H1 (cell line): ENCODE data around the gene CROCC. TPM values are rescaled to one million over a fixed set of nuclear protein-coding genes. Genes with fewer than 3 reads are reported as not detected.

Experiments used
- CTCF ChIA-PET: fragments of 300-600 bp; sonication (Branson Sonifier 250); formaldehyde crosslinking; loops from one replicate; lab custom pipeline; 2021; ENCODE audit not compliant: partially characterized antibody; lab: Charles Lee
- POLR2A ChIA-PET: fragments of 300-600 bp; sonication (Branson Sonifier 250); formaldehyde crosslinking; loops from one replicate; lab custom pipeline; 2021; ENCODE audit warnings: inconsistent platforms; ENCODE audit not compliant: partially characterized antibody; lab: Charles Lee
- DNase-seq, 2 experiments: peaks; one replicate each; pipeline versions ENCODE4 v3.0.0 to v3.0.0-alpha.2; 2010 to 2022; ENCODE audit warnings: low spot score in 2 of 2, low read depth in 1 of 2, mixed read lengths in 1 of 2
- FAIRE-seq: peaks from 2 replicates; lab custom pipeline; 2011; peaks lifted over from hg19 to GRCh38; lab: Jason Lieb, UNC
- H2AFZ ChIP-seq: 2 replicates; pipeline ENCODE4 v1.8.1; 2012; ENCODE audit warnings: low read length, inconsistent platforms
- H2AK5ac ChIP-seq: 2 replicates; pipeline ENCODE4 v1.6.1; 2013; ENCODE audit warnings: low read depth, low read length
- H2BK120ac ChIP-seq: replicated peaks from 2 replicates; pipeline ENCODE3; 2013; ENCODE audit warnings: low read depth, low read length, inconsistent platforms
- H2BK12ac ChIP-seq: 2 replicates; pipeline ENCODE4 v1.6.1; 2013; ENCODE audit warnings: low read depth, low read length
- H2BK15ac ChIP-seq: 2 replicates; pipeline ENCODE4 v1.6.1; 2013; ENCODE audit warnings: low read length
- H2BK20ac ChIP-seq: 2 replicates; pipeline ENCODE4 v1.6.1; 2013; ENCODE audit warnings: low read length
- H2BK5ac ChIP-seq: 2 replicates; pipeline ENCODE4 v1.6.1; 2013; ENCODE audit warnings: low read depth, low read length
- H3K14ac ChIP-seq: 2 replicates; pipeline ENCODE4 v1.6.1; 2013; ENCODE audit warnings: inconsistent platforms; ENCODE audit not compliant: insufficient read length
- H3K18ac ChIP-seq: 2 replicates; pipeline ENCODE4 v1.6.1; 2013; ENCODE audit warnings: low read length; ENCODE audit errors: extremely low read depth
- H3K23ac ChIP-seq: 2 replicates; pipeline ENCODE4 v1.6.1; 2013; ENCODE audit warnings: inconsistent platforms; ENCODE audit not compliant: insufficient read length
- H3K23me2 ChIP-seq: 2 replicates; pipeline ENCODE4 v1.6.1; 2013; ENCODE audit warnings: low read depth, low read length
- H3K27ac ChIP-seq: 2 replicates; pipeline ENCODE4 v1.6.1; 2011; ENCODE audit warnings: low read depth, low read length, inconsistent platforms
- H3K27me3 ChIP-seq, 4 experiments: replicated peaks in 1 of 4; 1 replicate in 1 of 4; 2 replicates in 3 of 4; pipeline versions ENCODE4 v1.6.1 to v1.8.1; 2011 to 2013; ENCODE audit warnings: low read length in 3 of 4, mild to moderate bottlenecking in 3 of 4, inconsistent platforms in 2 of 4, mixed read lengths in 2 of 4, moderate library complexity in 1 of 4; ENCODE audit not compliant: control insufficient read depth in 3 of 4, insufficient read depth in 3 of 4; ENCODE audit errors: extremely low read depth in 1 of 4
- H3K36me3 ChIP-seq, 4 experiments: 2 replicates each; pipeline versions ENCODE4 v1.6.1 to v1.8.1; 2011 to 2013; ENCODE audit warnings: mild to moderate bottlenecking in 4 of 4, low read length in 3 of 4, moderate library complexity in 2 of 4, control low read depth in 1 of 4, inconsistent platforms in 1 of 4; ENCODE audit not compliant: insufficient read depth in 4 of 4, control insufficient read depth in 2 of 4
- H3K4ac ChIP-seq: replicated peaks from 2 replicates; pipeline ENCODE3; 2013; ENCODE audit warnings: low read length, low read depth, mixed read lengths, inconsistent platforms; ENCODE audit not compliant: insufficient read length
- H3K4me1 ChIP-seq, 4 experiments: replicated peaks in 1 of 4; 1 replicate in 1 of 4; 2 replicates in 3 of 4; pipeline versions ENCODE4 v1.6.1 to v1.8.1; 2011 to 2013; ENCODE audit warnings: low read length in 3 of 4, inconsistent platforms in 2 of 4, mixed read lengths in 1 of 4; ENCODE audit not compliant: insufficient read depth in 4 of 4, control insufficient read depth in 3 of 4
- H3K4me2 ChIP-seq, 2 experiments: 2 replicates each; pipeline versions ENCODE4 v1.6.1 to v1.8.1; 2011 to 2013; ENCODE audit warnings: low read depth in 2 of 2, low read length in 2 of 2, control low read depth in 1 of 2, inconsistent platforms in 1 of 2, mild to moderate bottlenecking in 1 of 2; ENCODE audit not compliant: insufficient read depth in 1 of 2
- H3K4me3 ChIP-seq, 4 experiments: fragments of 200-600, 300-600 bp in 1 of 4; sonication (generic), shearing (Covaris generic), sonication (Bioruptor Twin) in 1 of 4; 2 replicates each; pipeline versions ENCODE4 v1.5.1 to v1.8.1; 2011 to 2016; ENCODE audit warnings: low read length in 4 of 4, low read depth in 3 of 4, control low read depth in 2 of 4, inconsistent platforms in 2 of 4, mild to moderate bottlenecking in 2 of 4, mixed read lengths in 1 of 4, moderate library complexity in 1 of 4; ENCODE audit not compliant: insufficient read depth in 2 of 4; ENCODE audit errors: extremely low read depth in 1 of 4
- H3K56ac ChIP-seq: replicated peaks from 2 replicates; pipeline ENCODE3; 2013; ENCODE audit warnings: low read depth, mild to moderate bottlenecking, mixed read lengths, low read length, inconsistent platforms; ENCODE audit not compliant: insufficient read length
- H3K79me1 ChIP-seq: 2 replicates; pipeline ENCODE4 v1.6.1; 2013; ENCODE audit warnings: low read depth, low read length, control low read depth
- H3K79me2 ChIP-seq, 2 experiments: 2 replicates each; pipeline versions ENCODE4 v1.6.1 to v1.8.1; 2012 to 2013; ENCODE audit warnings: low read length in 2 of 2, mild to moderate bottlenecking in 2 of 2, inconsistent platforms in 1 of 2; ENCODE audit not compliant: insufficient read depth in 2 of 2, control insufficient read depth in 1 of 2
- H3K9ac ChIP-seq, 4 experiments: replicated peaks in 1 of 4; 1 replicate in 1 of 4; 2 replicates in 3 of 4; pipeline versions ENCODE4 v1.6.1 to v1.8.1; 2011 to 2013; ENCODE audit warnings: low read depth in 3 of 4, low read length in 3 of 4, control low read depth in 2 of 4, mild to moderate bottlenecking in 2 of 4, moderate library complexity in 2 of 4, inconsistent platforms in 1 of 4; ENCODE audit errors: extremely low read depth in 1 of 4
- H3K9me3 ChIP-seq, 2 experiments: 2 replicates each; pipeline versions ENCODE4 v1.6.1 to v1.8.1; 2012 to 2013; ENCODE audit warnings: mild to moderate bottlenecking in 2 of 2, moderate library complexity in 2 of 2, control low read depth in 1 of 2, inconsistent platforms in 1 of 2, low read depth in 1 of 2, low read length in 1 of 2, mixed read lengths in 1 of 2; ENCODE audit not compliant: insufficient read depth in 2 of 2
- H4K20me1 ChIP-seq, 2 experiments: replicated peaks in 1 of 2; 2 replicates each; pipeline versions ENCODE3 to v1.8.1; 2011 to 2013; ENCODE audit warnings: inconsistent platforms in 2 of 2, low read length in 2 of 2, mild to moderate bottlenecking in 1 of 2; ENCODE audit not compliant: insufficient read depth in 2 of 2, control insufficient read depth in 1 of 2
- H4K5ac ChIP-seq: 2 replicates; pipeline ENCODE4 v1.6.1; 2013; ENCODE audit warnings: low read length, low read depth, mixed read lengths, inconsistent platforms; ENCODE audit not compliant: insufficient read length
- H4K8ac ChIP-seq: 2 replicates; pipeline ENCODE4 v1.8.0; 2013; ENCODE audit warnings: mild to moderate bottlenecking, moderate library complexity, low read length, inconsistent platforms; ENCODE audit not compliant: insufficient read depth; ENCODE audit errors: extremely low read depth
- H4K91ac ChIP-seq: replicated peaks from 2 replicates; pipeline ENCODE3; 2013; ENCODE audit warnings: low read length, mixed read lengths, inconsistent platforms; ENCODE audit not compliant: insufficient read length
- BACH1 ChIP-seq: IDR thresholded peaks from 2 replicates; pipeline ENCODE4 v1.6.1; 2012; ENCODE audit warnings: low read length, improper control_type of control experiment
- EZH2 ChIP-seq: fragments of 200-600 bp; sonication (generic); IDR thresholded peaks from 2 replicates; pipeline ENCODE4 v1.7.1; 2012; ENCODE audit warnings: low read depth, mild to moderate bottlenecking, moderate library complexity, low read length, inconsistent platforms; ENCODE audit not compliant: severe bottlenecking
- GTF2F1 ChIP-seq: IDR thresholded peaks from 2 replicates; pipeline ENCODE4 v1.6.1; 2012; ENCODE audit warnings: low read depth, low read length, improper control_type of control experiment, borderline replicate concordance
- HDAC2 ChIP-seq, 2 experiments: fragments of 300-600 bp in 1 of 2; sonication (generic) in 1 of 2; IDR thresholded peaks; 2 replicates each; pipeline ENCODE4 v1.6.1; 2011 to 2012; ENCODE audit warnings: low read depth in 2 of 2, low read length in 2 of 2, mild to moderate bottlenecking in 2 of 2, moderate library complexity in 2 of 2, borderline replicate concordance in 1 of 2, inconsistent platforms in 1 of 2
- KDM1A ChIP-seq: fragments of 200-600, 300-600 bp; sonication (generic); IDR thresholded peaks from 2 replicates; pipeline ENCODE4 v1.7.1; 2016; ENCODE audit warnings: mild to moderate bottlenecking, low read length, borderline replicate concordance
- KDM5A ChIP-seq: fragments of 200-600 bp; IDR thresholded peaks from 2 replicates; pipeline ENCODE4 v1.7.1; 2012; ENCODE audit warnings: mild to moderate bottlenecking, low read length, inconsistent platforms, mixed read lengths
- POLR2A ChIP-seq, 2 experiments: IDR thresholded peaks; 1 replicate in 1 of 2; 2 replicates in 1 of 2; pipeline ENCODE4 v1.6.1; 2011; ENCODE audit warnings: low read depth in 2 of 2, low read length in 2 of 2, mild to moderate bottlenecking in 2 of 2; ENCODE audit errors: control extremely low read depth in 1 of 2
- SIX5 ChIP-seq: IDR thresholded peaks from 2 replicates; pipeline ENCODE4 v1.6.1; 2011; ENCODE audit warnings: mild to moderate bottlenecking, low read depth, low read length
- SUZ12 ChIP-seq: fragments of 200-600 bp; sonication (generic); IDR thresholded peaks from 2 replicates; pipeline ENCODE4 v1.6.1; 2012; ENCODE audit warnings: mild to moderate bottlenecking, inconsistent platforms, low read length, moderate library complexity, mixed read lengths
- TAF7 ChIP-seq: optimal IDR thresholded peaks from 2 replicates; pipeline ENCODE3; 2011; ENCODE audit warnings: low read depth, mild to moderate bottlenecking, inconsistent platforms, low read length, moderate library complexity, borderline replicate concordance
- TBP ChIP-seq: IDR thresholded peaks from 2 replicates; pipeline ENCODE4 v1.6.1; 2011; ENCODE audit warnings: low read depth, low read length, improper control_type of control experiment
- WGBS, 2 experiments: shearing (Covaris generic) in 1 of 2; methylation state at CpG; one replicate each; pipeline versions ENCODE4 v1.1.6 to v1.1.7; 2013 to 2015; ENCODE audit warnings: low lambda C conversion rate in 2 of 2, mixed read lengths in 2 of 2, inconsistent platforms in 1 of 2, low coverage in 1 of 2, missing lambda C conversion rate in 1 of 2; ENCODE audit not compliant: insufficient replicate concordance in 2 of 2, insufficient coverage in 1 of 2, insufficient read length in 1 of 2; ENCODE audit errors: extremely low coverage in 1 of 2, missing lambda C conversion rate in 1 of 2; 5-methylcytosine and 5-hydroxymethylcytosine counted together
- polyA plus RNA-seq, 7 experiments: library from polyadenylated mRNA; depleted of rRNA in 3 of 7; stranded (reverse) in 5 of 7; unstranded in 2 of 7; fragments of >200 nt in 5 of 7; fragments of 200-250 nt in 2 of 7; gene quantifications; 1 replicate in 5 of 7; 2 replicates in 1 of 7; 4 replicates in 1 of 7; pipeline versions ENCODE4 v1.2.1 to v1.2.3, GENCODE V29; 2011 to 2013; ENCODE audit warnings: missing spikeins in 2 of 7, mixed read lengths in 2 of 7
- total RNA-seq: library from RNA; stranded (reverse); fragmentation: NEBNext Ultra II Directional; extraction: Animal tissue kit (Norgen Biotek cat#: 25700); gene quantifications from 2 replicates; pipeline ENCODE4 v1.2.1, GENCODE V29; 2021
- TF ChIP-seq, protein P1 (sequence below): IDR thresholded peaks from 2 replicates; pipeline ENCODE4 v1.6.1; 2012; ENCODE audit warnings: inconsistent platforms

Gene CROCC
- total and polyA plus RNA-seq, 2 of the 8 experiments (the other 6 are each of a cell fraction or from before 2014, with no cell fraction given) = 12.1 to 39.5 TPM

DNA sequence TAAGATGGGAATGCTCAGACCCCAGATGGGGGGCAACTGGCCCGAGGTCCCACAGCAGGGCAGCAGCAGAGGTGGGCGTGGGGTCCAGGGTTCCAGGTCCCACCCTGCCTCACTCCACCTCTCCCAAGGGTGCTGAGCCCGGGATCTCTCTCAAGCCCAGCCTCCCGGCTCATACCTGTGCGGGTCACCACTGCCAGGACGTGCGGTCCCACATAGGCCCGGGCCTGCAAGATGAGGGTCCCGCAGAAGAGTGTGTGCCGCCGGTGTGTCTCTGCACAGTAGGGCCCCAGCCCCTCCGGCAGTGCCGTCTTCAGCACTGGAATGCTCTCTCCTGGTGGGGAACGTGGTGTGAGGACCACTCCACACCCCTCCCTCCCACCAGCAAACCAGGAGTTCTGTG, 75.1 kb downstream of the CROCC start:
- no peak overlapping the region for H3K4ac ChIP-seq
- peaks cover 0 to 8% of the 10 kb centered on the region in 2 experiments for H4K20me1 ChIP-seq
- no peak overlapping the region for H2BK20ac ChIP-seq
- DNase-seq = no peak
- H2AK5ac ChIP-seq = no peak overlapping the region
- no peak for TF ChIP-seq GTF2F1
- TF ChIP-seq, protein P1, sequence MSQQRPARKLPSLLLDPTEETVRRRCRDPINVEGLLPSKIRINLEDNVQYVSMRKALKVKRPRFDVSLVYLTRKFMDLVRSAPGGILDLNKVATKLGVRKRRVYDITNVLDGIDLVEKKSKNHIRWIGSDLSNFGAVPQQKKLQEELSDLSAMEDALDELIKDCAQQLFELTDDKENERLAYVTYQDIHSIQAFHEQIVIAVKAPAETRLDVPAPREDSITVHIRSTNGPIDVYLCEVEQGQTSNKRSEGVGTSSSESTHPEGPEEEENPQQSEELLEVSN = no peak
- TF ChIP-seq SIX5 = no peak
- no peak for TF ChIP-seq TAF7
- no peak for TF ChIP-seq HDAC2 (IDR thresholded peaks at IDR 0.05; ENCODE audit: borderline replicate concordance in 1 of 2, low read depth in 2 of 2, low read length in 2 of 2)
- TF ChIP-seq BACH1 = no peak
- no peak for TF ChIP-seq SUZ12
- no peak for TF ChIP-seq EZH2
- no peak for TF ChIP-seq TBP
- no peak for TF ChIP-seq POLR2A (IDR thresholded peaks at IDR 0.05; ENCODE audit: control extremely low read depth in 1 of 2, low read depth in 2 of 2, low read length in 2 of 2)
- no peak for TF ChIP-seq KDM5A
- TF ChIP-seq KDM1A = no peak
- TF ChIP-seq, all 59 proteins: peak for 0
- Histone ChIP-seq H3K27me3 (no peaks in the 10 kb centered on the region), H2BK15ac (no peak overlapping the region), H3K79me1 (no peaks in the 10 kb centered on the region), H3K56ac (no peak overlapping the region), H3K14ac (no peak overlapping the region), H3K4me3 (no peak overlapping the region), H3K9ac (no peak overlapping the region), H3K23me2 (no peaks in the 10 kb centered on the region), H4K8ac (no peak overlapping the region), H2AFZ (no peak overlapping the region), H4K91ac (no peak overlapping the region), H2BK5ac (no peak overlapping the region), H3K23ac (no peak overlapping the region), H2BK12ac (no peak overlapping the region), H3K4me1 (no peaks in the 10 kb centered on the region), H3K79me2 (no peaks in the 10 kb centered on the region), H3K27ac (no peak overlapping the region), H2BK120ac (no peak overlapping the region), H3K9me3 (no peaks in the 10 kb centered on the region), H3K4me2 (no peak overlapping the region), H4K5ac (no peak overlapping the region), H3K18ac (no peak overlapping the region), H3K36me3 (peaks cover 2 to 27% (median 12%) of the 10 kb centered on the region in 4 experiments; a peak in 6 of 8 replicates)
- no peak for FAIRE-seq
- CTCF ChIA-PET = interaction anchor here (1.4 to 11.4 kb wide), 2 partner anchors 9 to 11 kb away, joined by 3 to 164 read pairs; no protein-coding TSS in a partner anchor
- POLR2A ChIA-PET = no interaction called here
- WGBS, 2 experiments = 91% methylated on average over 12 of the region's 14 CpGs; no CpG with 5 or more reads in 1 of the 2 experiments
